Measurements from ENCODE around the gene SRF. TPM values are rescaled to one million over a fixed set of nuclear protein-coding genes. Genes with fewer than 3 reads are reported as not detected.

The SRF gene
- total RNA-seq, 1 experiment from 2014 or later, result 25.4 TPM

DNA sequence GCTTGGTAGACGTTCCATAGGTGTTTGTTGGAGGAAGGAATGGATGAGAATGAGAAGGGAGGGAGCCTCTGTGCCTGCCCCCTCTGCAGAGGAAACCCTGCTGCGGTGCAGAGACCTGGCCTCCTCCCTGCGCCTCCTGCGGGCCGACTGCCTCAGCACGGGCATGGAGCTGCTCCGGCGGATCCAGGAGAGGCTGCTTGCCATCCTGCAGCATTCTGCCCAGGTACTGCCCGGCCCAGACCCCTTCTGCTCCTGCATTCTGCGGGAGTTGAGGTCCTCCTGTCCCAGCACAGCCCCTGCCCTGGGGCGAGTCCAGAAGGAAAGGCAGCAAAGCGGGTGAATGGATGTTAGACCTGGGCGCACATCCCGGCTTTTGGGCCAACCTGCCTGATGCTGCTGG lies 52.1 kb downstream of the SRF start:
- ChIA-PET POLR2A (ENCODE audit: unreplicated experiment) (no interaction called here), CTCF (no interaction called here)
- intact Hi-C loops (cut with micrococcal nuclease; ENCODE audit: unreplicated experiment), result no loop called here
- Histone ChIP-seq H3K27ac (no peak overlapping the region), H3K27me3 (ENCODE audit: insufficient read depth, low read depth) (no peaks in the 10 kb centered on the region), H3F3A (ENCODE audit: insufficient read depth, low read depth) (no peaks in the 10 kb centered on the region; the same call in 1 of the 2 replicates), H3K4me1 (replicated peaks; ENCODE audit: insufficient read depth) (0 out of 2 replicates have a peak, but pooled peaks cover 2% of the 10 kb centered on the region), H3K79me2 (ENCODE audit: low read depth) (no peaks in the 10 kb centered on the region), H3K4me3 (no peak overlapping the region), H3K9me2 (ENCODE audit: insufficient read depth) (no peaks in the 10 kb centered on the region), H4K20me1 (ENCODE audit: insufficient read depth) (no peaks in the 10 kb centered on the region), H3K4me2 (no peak overlapping the region), H3K36me3 (ENCODE audit: low read depth) (no peaks in the 10 kb centered on the region), H3K9me3 (ENCODE audit: insufficient read depth, low read depth) (no peaks in the 10 kb centered on the region), H2AFZ (no peak overlapping the region)
- TF ChIP-seq, protein P1, sequence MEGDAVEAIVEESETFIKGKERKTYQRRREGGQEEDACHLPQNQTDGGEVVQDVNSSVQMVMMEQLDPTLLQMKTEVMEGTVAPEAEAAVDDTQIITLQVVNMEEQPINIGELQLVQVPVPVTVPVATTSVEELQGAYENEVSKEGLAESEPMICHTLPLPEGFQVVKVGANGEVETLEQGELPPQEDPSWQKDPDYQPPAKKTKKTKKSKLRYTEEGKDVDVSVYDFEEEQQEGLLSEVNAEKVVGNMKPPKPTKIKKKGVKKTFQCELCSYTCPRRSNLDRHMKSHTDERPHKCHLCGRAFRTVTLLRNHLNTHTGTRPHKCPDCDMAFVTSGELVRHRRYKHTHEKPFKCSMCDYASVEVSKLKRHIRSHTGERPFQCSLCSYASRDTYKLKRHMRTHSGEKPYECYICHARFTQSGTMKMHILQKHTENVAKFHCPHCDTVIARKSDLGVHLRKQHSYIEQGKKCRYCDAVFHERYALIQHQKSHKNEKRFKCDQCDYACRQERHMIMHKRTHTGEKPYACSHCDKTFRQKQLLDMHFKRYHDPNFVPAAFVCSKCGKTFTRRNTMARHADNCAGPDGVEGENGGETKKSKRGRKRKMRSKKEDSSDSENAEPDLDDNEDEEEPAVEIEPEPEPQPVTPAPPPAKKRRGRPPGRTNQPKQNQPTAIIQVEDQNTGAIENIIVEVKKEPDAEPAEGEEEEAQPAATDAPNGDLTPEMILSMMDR (conservative IDR thresholded peaks at IDR 0.05), result no peak
- TF ChIP-seq EZH2 (IDR thresholded peaks at IDR 0.05; ENCODE audit: low read depth), result no peak
- BruUV-seq (replicated peaks), result no TSS peak
- DNase-seq, result no peak

DNA sequence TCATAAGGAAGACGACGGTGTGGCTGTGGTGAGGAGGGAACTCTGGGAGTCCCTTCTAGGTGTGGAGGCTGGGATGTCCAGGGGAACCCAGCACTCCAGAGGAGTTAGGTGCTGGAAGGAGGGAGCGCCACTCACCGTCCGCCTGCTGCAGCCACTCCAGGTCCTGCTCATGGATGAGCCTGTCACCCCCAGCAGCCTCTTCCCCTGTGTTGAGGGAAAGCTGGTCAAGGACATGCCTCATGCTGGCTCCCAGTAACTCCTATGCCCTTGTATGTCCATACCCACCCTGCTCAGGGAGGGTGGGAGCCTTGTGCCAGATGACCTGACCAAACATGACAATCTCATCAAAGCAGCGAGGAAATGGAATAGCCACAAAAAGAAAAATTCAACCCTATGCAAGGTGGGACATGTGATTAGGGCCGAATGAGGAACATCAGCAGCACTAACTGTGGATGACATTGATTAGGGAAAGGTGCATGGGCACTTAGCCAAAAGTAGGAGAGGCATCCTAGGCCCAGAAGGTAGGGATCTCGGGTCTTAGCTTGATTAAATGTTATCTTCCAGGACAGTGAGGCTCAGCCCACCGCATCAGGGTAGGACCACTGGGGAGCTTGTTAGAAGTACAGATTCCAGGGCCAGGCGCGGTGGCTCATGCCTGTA lies 55.3 kb downstream of the SRF start:
- Histone ChIP-seq H3K4me2 (no peak overlapping the region), H3K4me3 (no peak overlapping the region), H3F3A (ENCODE audit: insufficient read depth, low read depth) (no peaks in the 10 kb centered on the region; the same call in 1 of the 2 replicates), H3K27ac (no peak overlapping the region), H3K79me2 (ENCODE audit: low read depth) (no peaks in the 10 kb centered on the region), H2AFZ (no peak overlapping the region), H3K4me1 (replicated peaks; ENCODE audit: insufficient read depth) (0 out of 2 replicates have a peak, but pooled peaks cover 9% of the 10 kb centered on the region), H3K9me2 (ENCODE audit: insufficient read depth) (no peaks in the 10 kb centered on the region), H3K27me3 (ENCODE audit: insufficient read depth, low read depth) (no peaks in the 10 kb centered on the region), H3K9me3 (ENCODE audit: insufficient read depth, low read depth) (no peaks in the 10 kb centered on the region), H4K20me1 (ENCODE audit: insufficient read depth) (no peaks in the 10 kb centered on the region), H3K36me3 (ENCODE audit: low read depth) (no peaks in the 10 kb centered on the region)
- intact Hi-C loops (cut with micrococcal nuclease; ENCODE audit: unreplicated experiment), result no loop called here
- CTCF ChIA-PET, result no interaction called here
- BruUV-seq (replicated peaks), result no TSS peak
- TF ChIP-seq EZH2 (IDR thresholded peaks at IDR 0.05; ENCODE audit: low read depth), result no peak
- TF ChIP-seq, protein P1 (conservative IDR thresholded peaks at IDR 0.05), result no peak
- no peak for DNase-seq
- POLR2A ChIA-PET (ENCODE audit: unreplicated experiment), result no interaction called here

DNA sequence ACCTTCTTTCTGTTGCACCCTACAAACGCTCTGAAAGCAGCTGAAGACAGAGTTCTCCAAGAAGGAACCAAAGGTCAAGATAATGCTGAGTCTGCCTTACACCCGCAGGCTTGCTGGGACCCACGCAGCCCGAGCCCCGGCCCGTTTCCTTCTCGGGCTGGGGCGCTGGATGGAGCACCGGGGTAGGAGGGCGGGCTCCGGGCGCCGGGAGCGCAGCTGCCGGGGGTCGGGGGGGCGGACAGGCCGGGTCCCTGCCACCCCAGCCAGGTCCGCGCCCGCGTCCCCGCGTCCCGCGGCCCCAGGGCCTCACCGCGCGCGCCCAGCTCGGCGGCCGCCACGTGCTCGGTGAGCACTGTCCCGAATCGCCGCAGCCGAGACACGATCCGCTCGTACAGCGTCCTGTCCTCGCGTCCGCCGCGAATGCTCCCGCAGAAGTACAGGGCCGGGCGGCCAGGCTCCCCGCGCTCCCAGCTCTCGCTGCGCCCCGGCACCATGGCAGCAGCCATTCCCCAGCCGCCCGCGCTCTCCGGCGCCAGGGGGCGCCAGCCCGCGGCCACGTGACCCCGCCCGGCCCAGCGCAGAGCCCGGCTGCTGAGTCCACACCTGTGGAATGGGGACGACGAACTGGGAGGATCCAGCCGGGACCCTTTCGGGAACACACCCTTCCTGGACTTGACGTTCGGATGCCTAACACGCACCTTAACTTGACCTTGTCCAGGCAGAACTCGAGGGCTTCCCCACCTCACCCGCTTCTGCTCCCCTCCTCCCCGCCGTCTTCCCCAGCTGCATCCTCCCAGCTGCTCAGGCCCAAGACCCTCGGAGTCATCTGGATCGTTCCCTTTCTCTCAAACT lies 58.1 kb downstream of the SRF start, which contains the start of gene DNPH1:
Gene DNPH1 (minus strand): TSS at position 531 of the 852 bp plus-strand sequence. CDS start 25 bp downstream, at position 506.
- ChIA-PET CTCF (interaction anchor here (0.6 kb wide), 3 partner anchors 51 to 720 kb away, joined by 3 to 5 read pairs (median 3); no protein-coding TSS in a partner anchor), POLR2A (ENCODE audit: unreplicated experiment) (interaction anchor here (0.6 kb wide), 1 partner anchor 18 kb away, joined by 3 read pairs; no protein-coding TSS in a partner anchor)
- Histone ChIP-seq H3K27ac (no peak within 1 kb of the TSS), H3K79me2 (ENCODE audit: low read depth) (no peaks in the 10 kb centered on the region), H3K4me3 (peak within 1 kb of the TSS; percentile 86), H3F3A (ENCODE audit: insufficient read depth, low read depth) (no peaks in the 10 kb centered on the region; the same call in 1 of the 2 replicates), H3K27me3 (ENCODE audit: insufficient read depth, low read depth) (no peaks in the 10 kb centered on the region), H3K36me3 (ENCODE audit: low read depth) (no peaks in the 10 kb centered on the region), H2AFZ (peak within 1 kb of the TSS; percentile 95), H3K9me2 (ENCODE audit: insufficient read depth) (no peaks in the 10 kb centered on the region), H3K4me1 (replicated peaks; ENCODE audit: insufficient read depth) (0 out of 2 replicates have a peak, but pooled peaks cover 9% of the 10 kb centered on the region), H3K9me3 (ENCODE audit: insufficient read depth, low read depth) (no peaks in the 10 kb centered on the region), H4K20me1 (ENCODE audit: insufficient read depth) (no peaks in the 10 kb centered on the region), H3K4me2 (peak within 1 kb of the TSS; percentile 86)
- intact Hi-C loops (cut with micrococcal nuclease; ENCODE audit: unreplicated experiment), result no loop called here
- no TSS peak for BruUV-seq (replicated peaks)
- DNase-seq, result peak; percentile 50 to 81
- TF ChIP-seq, protein P1 (conservative IDR thresholded peaks at IDR 0.05), result peak; percentile 79
- TF ChIP-seq EZH2 (IDR thresholded peaks at IDR 0.05; ENCODE audit: low read depth), result no peak
